Vagina (tissue), 2 donors: ENCODE results near the gene CDH4. TPM values are rescaled to one million over a fixed set of nuclear protein-coding genes. Genes with fewer than 3 reads are reported as not detected.

Experiments used
- DNase-seq, 2 donors: peaks; one replicate each; pipeline ENCODE4 v3.0.0-alpha.2; 2017; ENCODE audit errors: extremely low spot score in 2 of 2
- H3K27ac ChIP-seq: fragments of 200-600 bp; sonication (generic); one replicate; pipeline ENCODE4 v1.5.1; 2019
- H3K27me3 ChIP-seq: fragments of 200-600 bp; sonication (generic); one replicate; pipeline ENCODE4 v1.5.1; 2019
- H3K36me3 ChIP-seq, 2 donors: fragments of 200-600 bp; sonication (generic); one replicate each; pipeline ENCODE4 v1.5.1; 2017 to 2019
- H3K4me1 ChIP-seq: fragments of 200-600 bp; sonication (generic); one replicate; pipeline ENCODE4 v1.5.1; 2019
- H3K4me3 ChIP-seq, 2 donors: fragments of 200-600 bp; sonication (generic); 1 replicate in 1 of 2; 2 replicates in 1 of 2; pipeline ENCODE4 v1.5.1; 2016 to 2019
- H3K9me3 ChIP-seq: fragments of 200-600 bp; sonication (generic); one replicate; pipeline ENCODE4 v1.5.1; 2019
- POLR2A ChIP-seq, 2 donors: fragments of 450-650 bp; IDR thresholded peaks; one replicate each; pipeline ENCODE4 v1.6.1; 2017; ENCODE audit warnings: antibody characterized with exemption in 2 of 2, mild to moderate bottlenecking in 2 of 2, moderate library complexity in 2 of 2
- POLR2AphosphoS5 ChIP-seq, 2 donors: sonication (generic); formaldehyde crosslinking; IDR thresholded peaks; one replicate each; pipeline ENCODE4 v1.9.0; 2017; ENCODE audit warnings: antibody characterized with exemption in 2 of 2, mild to moderate bottlenecking in 2 of 2, low read depth in 1 of 2; ENCODE audit not compliant: insufficient read depth in 1 of 2
- intact Hi-C: fragments of 100-400 bp; cut with DNase I; formaldehyde crosslinking; loops from one replicate; pipeline ENCODE4 v1.15.1; 2023
- total RNA-seq: library from RNA; depleted of rRNA; stranded (reverse); fragments of >200 nt; gene quantifications from one replicate; pipeline ENCODE4 v1.2.3, GENCODE V29; 2016
- TF ChIP-seq, protein P1 (sequence below), 3 experiments: fragments of 450-650 bp in 2 of 3; fragments of 200-600 bp in 1 of 3; sonication (generic) in 1 of 3; IDR thresholded peaks; one replicate each; pipeline ENCODE4 v1.5.1; 2017 to 2019; ENCODE audit warnings: antibody characterized with exemption in 3 of 3, mild to moderate bottlenecking in 2 of 3, moderate library complexity in 2 of 3

The CDH4 gene
- total RNA-seq, 1 donor from 2014 or later: 0.25 TPM

DNA sequence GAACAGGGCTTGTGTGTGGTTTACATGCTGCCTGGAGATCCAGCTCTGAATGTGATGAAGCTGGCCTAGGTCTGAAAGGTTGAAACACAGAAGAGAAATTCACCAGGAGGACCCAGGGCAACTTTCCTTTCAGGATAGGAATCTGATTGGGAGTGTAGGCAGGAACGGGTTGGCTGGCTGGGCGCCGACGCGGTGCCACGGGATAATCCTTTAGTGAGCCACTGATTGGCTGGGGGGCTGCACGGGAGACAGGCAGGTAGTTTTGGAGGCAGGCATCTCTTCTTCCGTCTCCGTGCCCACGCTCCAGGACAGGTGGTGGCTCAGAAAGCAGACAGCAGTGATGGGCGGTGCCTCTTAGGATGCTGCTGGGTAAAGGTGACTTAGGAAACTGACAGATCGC lies 294.6 kb downstream of the CDH4 start:
- Histone ChIP-seq H3K27me3 (no peaks in the 10 kb centered on the region), H3K36me3 (no peaks in the 10 kb centered on the region), H3K4me3 (no peak overlapping the region), H3K9me3 (no peaks in the 10 kb centered on the region), H3K27ac (no peak overlapping the region), H3K4me1 (no peaks in the 10 kb centered on the region)
- intact Hi-C loops: no loop called here
- TF ChIP-seq, protein P1, sequence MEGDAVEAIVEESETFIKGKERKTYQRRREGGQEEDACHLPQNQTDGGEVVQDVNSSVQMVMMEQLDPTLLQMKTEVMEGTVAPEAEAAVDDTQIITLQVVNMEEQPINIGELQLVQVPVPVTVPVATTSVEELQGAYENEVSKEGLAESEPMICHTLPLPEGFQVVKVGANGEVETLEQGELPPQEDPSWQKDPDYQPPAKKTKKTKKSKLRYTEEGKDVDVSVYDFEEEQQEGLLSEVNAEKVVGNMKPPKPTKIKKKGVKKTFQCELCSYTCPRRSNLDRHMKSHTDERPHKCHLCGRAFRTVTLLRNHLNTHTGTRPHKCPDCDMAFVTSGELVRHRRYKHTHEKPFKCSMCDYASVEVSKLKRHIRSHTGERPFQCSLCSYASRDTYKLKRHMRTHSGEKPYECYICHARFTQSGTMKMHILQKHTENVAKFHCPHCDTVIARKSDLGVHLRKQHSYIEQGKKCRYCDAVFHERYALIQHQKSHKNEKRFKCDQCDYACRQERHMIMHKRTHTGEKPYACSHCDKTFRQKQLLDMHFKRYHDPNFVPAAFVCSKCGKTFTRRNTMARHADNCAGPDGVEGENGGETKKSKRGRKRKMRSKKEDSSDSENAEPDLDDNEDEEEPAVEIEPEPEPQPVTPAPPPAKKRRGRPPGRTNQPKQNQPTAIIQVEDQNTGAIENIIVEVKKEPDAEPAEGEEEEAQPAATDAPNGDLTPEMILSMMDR (IDR thresholded peaks at IDR 0.05): no peak
- TF ChIP-seq POLR2A (IDR thresholded peaks at IDR 0.05) (no peak), POLR2AphosphoS5 (IDR thresholded peaks at IDR 0.05; ENCODE audit: insufficient read depth in 1 of 2, low read depth in 1 of 2) (no peak)
- no peak for DNase-seq

- TF ChIP-seq POLR2A (IDR thresholded peaks at IDR 0.05) (no peak), POLR2AphosphoS5 (IDR thresholded peaks at IDR 0.05; ENCODE audit: insufficient read depth in 1 of 2, low read depth in 1 of 2) (no peak)
- TF ChIP-seq, protein P1 (IDR thresholded peaks at IDR 0.05): no peak
- intact Hi-C loops: no loop called here
These were observed 296.0 kb downstream of the CDH4 start for GRCh38 chr20:61548069-61548468.

DNA sequence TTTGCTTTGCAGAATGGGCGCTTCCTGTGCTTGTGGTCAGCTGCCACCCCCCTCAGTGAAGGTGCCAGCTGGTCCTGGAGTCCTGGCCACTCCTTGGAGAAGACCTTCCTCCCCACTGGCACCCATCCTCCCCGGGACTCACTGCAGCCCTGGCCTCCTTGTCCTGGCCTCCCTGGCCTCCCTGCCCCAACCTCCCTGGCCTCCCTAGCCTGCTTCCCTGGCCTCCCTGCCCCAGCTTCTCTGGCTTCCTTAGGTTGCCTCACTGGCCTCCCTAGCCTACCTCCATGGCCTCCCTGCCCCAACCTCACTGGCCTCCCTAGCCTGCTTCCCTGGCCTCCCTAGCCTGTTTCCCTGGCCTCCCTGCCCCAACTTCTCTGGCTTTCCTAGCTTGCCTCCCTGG lies 297.8 kb downstream of the CDH4 start:
- Histone ChIP-seq H3K27ac (no peak overlapping the region), H3K4me3 (no peak overlapping the region), H3K27me3 (no peaks in the 10 kb centered on the region), H3K36me3 (no peaks in the 10 kb centered on the region), H3K4me1 (no peaks in the 10 kb centered on the region), H3K9me3 (no peaks in the 10 kb centered on the region)
- intact Hi-C loops: no loop called here
- TF ChIP-seq POLR2A (IDR thresholded peaks at IDR 0.05) (no peak), POLR2AphosphoS5 (IDR thresholded peaks at IDR 0.05; ENCODE audit: insufficient read depth in 1 of 2, low read depth in 1 of 2) (no peak)
- TF ChIP-seq, protein P1 (IDR thresholded peaks at IDR 0.05): no peak
- no peak for DNase-seq

More at GRCh38 chr20:61548069-61548468, 296.0 kb downstream of the CDH4 start:
- Histone ChIP-seq H3K4me3 (no peak overlapping the region), H3K36me3 (no peaks in the 10 kb centered on the region), H3K4me1 (no peaks in the 10 kb centered on the region), H3K9me3 (no peaks in the 10 kb centered on the region), H3K27ac (no peak overlapping the region), H3K27me3 (no peaks in the 10 kb centered on the region)
- no peak for DNase-seq

DNA sequence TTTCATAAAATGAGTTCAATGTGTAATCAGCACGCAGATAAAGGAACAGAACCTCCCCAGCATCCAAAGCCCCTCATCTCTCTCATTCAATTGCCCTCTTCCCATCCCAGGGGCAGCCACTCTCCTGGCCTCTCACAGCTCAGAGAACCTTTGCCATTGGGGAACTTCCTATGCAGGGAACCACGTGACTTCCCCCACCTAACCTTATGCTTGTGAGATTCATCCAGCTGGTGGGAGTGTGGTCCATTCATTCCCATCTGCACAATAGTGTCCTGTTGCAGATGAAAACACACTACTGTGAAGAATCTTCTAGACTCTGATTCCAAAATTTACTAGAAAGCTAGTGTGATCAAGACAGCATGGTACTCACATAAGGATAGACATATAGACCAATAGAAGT lies 299.3 kb downstream of the CDH4 start:
- intact Hi-C loops: no loop called here
- Histone ChIP-seq H3K4me1 (no peaks in the 10 kb centered on the region), H3K27ac (no peak overlapping the region), H3K36me3 (no peaks in the 10 kb centered on the region), H3K4me3 (no peak overlapping the region), H3K9me3 (no peaks in the 10 kb centered on the region), H3K27me3 (no peaks in the 10 kb centered on the region)
- DNase-seq: no peak
- TF ChIP-seq POLR2A (IDR thresholded peaks at IDR 0.05): no peak
- TF ChIP-seq POLR2AphosphoS5 (IDR thresholded peaks at IDR 0.05; ENCODE audit: insufficient read depth in 1 of 2, low read depth in 1 of 2): no peak

- DNase-seq: no peak
- H3K27ac ChIP-seq: no peak overlapping the region
- no peak overlapping the region for H3K4me3 ChIP-seq
- no peaks in the 10 kb centered on the region for H3K9me3 ChIP-seq
- TF ChIP-seq POLR2AphosphoS5 (IDR thresholded peaks at IDR 0.05; ENCODE audit: insufficient read depth in 1 of 2, low read depth in 1 of 2): no peak
- TF ChIP-seq, protein P1 (IDR thresholded peaks at IDR 0.05): no peak
- no peak for TF ChIP-seq POLR2A (IDR thresholded peaks at IDR 0.05)
- no peaks in the 10 kb centered on the region for H3K36me3 ChIP-seq
- intact Hi-C loops: no loop called here
- H3K4me1 ChIP-seq: no peaks in the 10 kb centered on the region
- no peaks in the 10 kb centered on the region for H3K27me3 ChIP-seq
These were observed 302.6 kb downstream of the CDH4 start for GRCh38 chr20:61554617-61555016.
